HepG2 (cell line): ENCODE results near the gene IFI27.

ENCODE experiments used
- ARID3A ChIP-seq: IDR thresholded peaks from 2 replicates; pipeline ENCODE4 v1.6.1; 2012; ENCODE audit warnings: low read depth, low read length, improper control_type of control experiment
- CREB1 ChIP-seq, 2 experiments: fragments of 450-650 bp in 1 of 2; IDR thresholded peaks; 2 replicates each; pipeline ENCODE4 v1.6.1; 2016 to 2017; ENCODE audit warnings: control low read depth in 1 of 2, mild to moderate bottlenecking in 1 of 2, missing compliant biosample characterization in 1 of 2, missing genetic modification characterization in 1 of 2
- CTCF ChIP-seq: sonication (generic); formaldehyde crosslinking; IDR thresholded peaks from 2 replicates; pipeline ENCODE4 v1.5.0; 2020; ENCODE audit warnings: mild to moderate bottlenecking, missing genetic modification reagents, moderate library complexity
- HCFC1 ChIP-seq: fragments of 150-350 bp; IDR thresholded peaks from 2 replicates; pipeline ENCODE4 v1.6.1; 2014; ENCODE audit warnings: low read depth, low read length
- HNRNPLL ChIP-seq: fragments of 200-400 bp; formaldehyde crosslinking; IDR thresholded peaks from 2 replicates; pipeline ENCODE4 v1.6.1; 2017; ENCODE audit warnings: mild to moderate bottlenecking, low read depth, low read length; ENCODE audit not compliant: poor library complexity, severe bottlenecking
- KLF9 ChIP-seq: IDR thresholded peaks from 2 replicates; pipeline ENCODE4 v1.6.1; 2016; ENCODE audit warnings: low read depth
- MTA1 ChIP-seq: sonication (generic); formaldehyde crosslinking; IDR thresholded peaks from 2 replicates; pipeline ENCODE4 v1.4.0; 2020; ENCODE audit warnings: missing genetic modification reagents, mild to moderate bottlenecking, borderline replicate concordance
- NFE2 ChIP-seq: sonication (generic); formaldehyde crosslinking; IDR thresholded peaks from 2 replicates; pipeline ENCODE4 v1.4.0; 2020; ENCODE audit warnings: missing genetic modification reagents
- NFE2L1 ChIP-seq: sonication (generic); formaldehyde crosslinking; IDR thresholded peaks from 2 replicates; pipeline ENCODE4 v1.4.0; 2020; ENCODE audit warnings: missing genetic modification reagents, mild to moderate bottlenecking, borderline replicate concordance
- POLR2AphosphoS5 ChIP-seq: IDR thresholded peaks from 2 replicates; pipeline ENCODE4 v1.6.1; 2012; ENCODE audit warnings: low read depth, low read length
- ZBTB44 ChIP-seq: sonication (generic); formaldehyde crosslinking; IDR thresholded peaks from 2 replicates; pipeline ENCODE4 v1.4.0; 2020; ENCODE audit warnings: missing genetic modification reagents
- ZNF343 ChIP-seq: sonication (generic); formaldehyde crosslinking; IDR thresholded peaks from 2 replicates; pipeline ENCODE4 v1.4.0; 2020; ENCODE audit warnings: mild to moderate bottlenecking, missing genetic modification reagents
- ZSCAN20 ChIP-seq: sonication (generic); formaldehyde crosslinking; IDR thresholded peaks from 2 replicates; pipeline ENCODE4 v1.4.0; 2020; ENCODE audit warnings: missing genetic modification reagents, mild to moderate bottlenecking, borderline replicate concordance

GRCh38 chr14:94077111-94077821 lies 33.3 kb upstream of the IFI27 start:
- TF ChIP-seq CTCF (CRISPR knock-in tag) (no peak), NFE2L1 (no peak), NFE2 (CRISPR knock-in tag) (no peak), ZSCAN20 (no peak), HNRNPLL (no peak), ZNF343 (no peak), CREB1 (IDR thresholded peaks at IDR 0.05) (no peak), CREB1 (CRISPR knock-in tag; IDR thresholded peaks at IDR 0.05) (no peak), KLF9 (CRISPR knock-in tag) (no peak), ARID3A (no peak), MTA1 (CRISPR knock-in tag) (no peak), ZBTB44 (no peak), HCFC1 (no peak), POLR2AphosphoS5 (no peak)
